Heart left ventricle (tissue), 16 donors: Measurements from ENCODE around the gene DNAJC5. TPM values are rescaled to one million over a fixed set of nuclear protein-coding genes. Genes with fewer than 3 reads are reported as not detected.
A peak's percentile ranks its signal among the peaks of the same experiment; 100 is the strongest.

ENCODE experiments used
- ATAC-seq, 4 donors: fragments of 200-7000 bp; cut with Tn5 transposase; one replicate each; pipeline ENCODE4 v1.9.1; 2020 to 2022; ENCODE audit warnings: moderate library complexity in 4 of 4, mild to moderate bottlenecking in 3 of 4, moderate number of reproducible peaks in 1 of 4
- DNase-seq, 5 donors: peaks; one replicate each; pipeline ENCODE4 v3.0.0-alpha.2; 2020
- H3K27ac ChIP-seq, 12 donors: fragments of 200-600 bp; sonication (generic) in 4 of 12; one replicate each; pipeline versions ENCODE4 v1.5.0 to v1.8.0; 2016 to 2022; ENCODE audit warnings: mild to moderate bottlenecking in 2 of 12
- H3K27me3 ChIP-seq, 9 donors: fragments of 200-600 bp; sonication (generic) in 2 of 9; one replicate each; pipeline versions ENCODE4 v1.5.1 to v1.8.0; 2016 to 2022; ENCODE audit warnings: mild to moderate bottlenecking in 3 of 9
- H3K36me3 ChIP-seq, 9 donors: fragments of 200-600 bp; sonication (generic) in 2 of 9; one replicate each; pipeline versions ENCODE4 v1.5.0 to v1.8.0; 2018 to 2022; ENCODE audit warnings: mild to moderate bottlenecking in 2 of 9
- H3K4me1 ChIP-seq, 12 donors: fragments of 200-600 bp; sonication (generic) in 4 of 12; one replicate each; pipeline versions ENCODE4 v1.5.0 to v1.8.0; 2016 to 2022; ENCODE audit warnings: mild to moderate bottlenecking in 3 of 12
- H3K4me3 ChIP-seq, 12 donors: fragments of 200-600 bp; sonication (generic) in 4 of 12; one replicate each; pipeline versions ENCODE4 v1.5.0 to v1.8.0; 2017 to 2022; ENCODE audit warnings: mild to moderate bottlenecking in 9 of 12, moderate library complexity in 4 of 12
- H3K9me3 ChIP-seq, 12 donors: fragments of 200-600 bp; sonication (generic) in 4 of 12; one replicate each; pipeline versions ENCODE4 v1.5.0 to v1.8.0; 2016 to 2022; ENCODE audit warnings: mild to moderate bottlenecking in 1 of 12
- CTCF ChIP-seq, 12 donors: fragments of 200-600 bp; sonication (generic) in 4 of 12; IDR thresholded peaks; one replicate each; pipeline versions ENCODE4 v1.5.0 to v1.8.0; 2018 to 2022; ENCODE audit warnings: antibody characterized with exemption in 12 of 12, mild to moderate bottlenecking in 5 of 12
- POLR2A ChIP-seq, 2 donors: fragments of 450-650 bp; IDR thresholded peaks; one replicate each; pipeline ENCODE4 v1.6.1; 2017; ENCODE audit warnings: antibody characterized with exemption in 2 of 2, mild to moderate bottlenecking in 2 of 2, moderate library complexity in 2 of 2
- WGBS, 4 donors: extraction: QIAGEN DNeasy Blood & Tissue Kit in 2 of 4; methylation state at CpG; one replicate each; pipeline versions ENCODE4 v1.1.5 to v1.1.7; 2013 to 2018; 5-methylcytosine and 5-hydroxymethylcytosine counted together
- intact Hi-C, 10 donors: fragments of 100-400 bp; cut with DNase I; formaldehyde crosslinking; loops; one replicate each; pipeline versions ENCODE4 v1.11.1 to v1.14.2; 2022
- polyA plus RNA-seq, 2 donors: library from polyadenylated mRNA; stranded (reverse); fragments of 200-250 nt; gene quantifications; one replicate each; pipeline ENCODE4 v1.2.3, GENCODE V29; 2013
- total RNA-seq, 9 donors: library from RNA; depleted of rRNA in 2 of 9; stranded (reverse); fragments of >200 nt in 2 of 9; fragmentation: NEBNext Ultra II Directional in 3 of 9; extraction: Animal tissue kit (Norgen Biotek cat#: 25700) in 3 of 9; gene quantifications; one replicate each; pipeline versions ENCODE4 v1.1.0 to v1.2.4, GENCODE V29; 2016 to 2023
- donor health status: ischemic (EF 13 %, LVEDD 7.1; RV severe dilation, severe dysfunction).
- donor health status: healthy with polysubstance abuse.
- donor health status: DM: no; HTN: yes; CAD: no.
- donor health status: DM: no; HTN: no; CAD: no.
- donor health status: ischemic (EF 25% LVEDD 6.9; RV normal size, moderate dysfunction).
- donor health status: ischemic (EF 25% LVEDD 5.7; RV mildly dilated, moderate dysfunction).
- donor health status: healthy.
- donor health status: DM: yes; HTN: yes; CAD: no.
- donor health status: ischemic (EF 35%, LVEDD 5.7; RV mildly dilated, moderate dysfunction).
- donor health status: nonischemic (EF 11% LVEDD 7.7; RV severe dilation, severe dysfunction).
- donor health status: DM: yes; HTN: yes; CAD: no.
- donor health status: PGD.
- donor health status: ischemic (EF 29% LVEDD 5.4; RV normal size, mild dysfunction).
- donor health status: nonischemic (EF 23%, LVEDD 6.1; RV moderate dilation, normal function).

The DNAJC5 gene
- total and polyA plus RNA-seq, 11 donors: 21.1 to 57.1 (median 46.1) TPM

DNA sequence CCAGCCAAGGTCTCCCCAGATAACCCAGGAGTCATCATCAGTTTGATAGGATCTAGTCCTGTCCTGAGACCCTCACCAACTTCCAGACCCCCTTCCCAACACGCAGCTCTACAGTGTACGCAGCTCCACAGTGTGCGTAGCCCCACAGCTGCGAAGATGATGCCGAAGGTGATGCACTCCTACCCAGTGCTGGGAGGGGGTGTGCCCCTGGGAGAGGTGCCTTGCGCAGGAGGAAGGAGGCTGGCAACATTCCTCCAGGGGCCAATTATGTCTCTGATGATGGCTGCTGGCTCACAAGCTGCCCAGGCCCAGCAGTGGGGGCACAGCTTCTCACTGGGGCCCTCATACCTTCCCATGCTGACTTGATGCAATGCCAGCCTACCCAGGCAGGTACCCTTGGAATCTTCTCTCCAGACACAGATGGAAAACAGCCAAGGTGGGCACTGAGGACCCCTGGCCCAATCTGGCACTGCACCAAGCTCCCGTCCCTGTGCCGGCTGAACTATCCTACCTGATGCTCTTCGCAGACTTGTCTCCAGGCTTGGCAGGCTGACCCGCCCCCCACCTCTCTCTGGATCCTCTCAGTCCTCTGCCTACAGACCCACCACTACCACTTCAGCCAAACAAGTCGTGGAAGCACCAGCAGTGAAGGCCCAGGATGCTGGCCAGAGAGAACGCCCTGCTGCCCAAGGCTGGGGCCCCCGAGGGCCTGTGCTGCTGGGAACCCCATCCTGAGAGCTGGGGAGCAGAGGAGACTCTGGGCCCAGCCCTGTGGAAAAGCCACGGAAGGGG is 73.4 kb downstream of the DNAJC5 start:
- Histone ChIP-seq H3K27ac (peak overlapping the region in 10 of 12 donors; percentile 29 to 86 (median 70)), H3K27me3 (no peaks in the 10 kb centered on the region), H3K4me1 (peaks cover 0 to 31% (median 23%) of the 10 kb centered on the region in 12 donors), H3K4me3 (peak overlapping the region in 10 of 12 donors; percentile 51 to 91 (median 70)), H3K36me3 (peaks cover 0 to 29% (median 14%) of the 10 kb centered on the region in 9 donors), H3K9me3 (no peaks in the 10 kb centered on the region)
- WGBS, 4 donors: 68 to 81% (median 77%) methylated on average over 6 to 14 of the region's 14 CpGs
- TF ChIP-seq CTCF (IDR thresholded peaks at IDR 0.05) (no peak), POLR2A (IDR thresholded peaks at IDR 0.05) (no peak)
- DNase-seq (peak; percentile 19 to 50 (median 24)), ATAC-seq (no peak)
- intact Hi-C loops: no loop called here

DNA sequence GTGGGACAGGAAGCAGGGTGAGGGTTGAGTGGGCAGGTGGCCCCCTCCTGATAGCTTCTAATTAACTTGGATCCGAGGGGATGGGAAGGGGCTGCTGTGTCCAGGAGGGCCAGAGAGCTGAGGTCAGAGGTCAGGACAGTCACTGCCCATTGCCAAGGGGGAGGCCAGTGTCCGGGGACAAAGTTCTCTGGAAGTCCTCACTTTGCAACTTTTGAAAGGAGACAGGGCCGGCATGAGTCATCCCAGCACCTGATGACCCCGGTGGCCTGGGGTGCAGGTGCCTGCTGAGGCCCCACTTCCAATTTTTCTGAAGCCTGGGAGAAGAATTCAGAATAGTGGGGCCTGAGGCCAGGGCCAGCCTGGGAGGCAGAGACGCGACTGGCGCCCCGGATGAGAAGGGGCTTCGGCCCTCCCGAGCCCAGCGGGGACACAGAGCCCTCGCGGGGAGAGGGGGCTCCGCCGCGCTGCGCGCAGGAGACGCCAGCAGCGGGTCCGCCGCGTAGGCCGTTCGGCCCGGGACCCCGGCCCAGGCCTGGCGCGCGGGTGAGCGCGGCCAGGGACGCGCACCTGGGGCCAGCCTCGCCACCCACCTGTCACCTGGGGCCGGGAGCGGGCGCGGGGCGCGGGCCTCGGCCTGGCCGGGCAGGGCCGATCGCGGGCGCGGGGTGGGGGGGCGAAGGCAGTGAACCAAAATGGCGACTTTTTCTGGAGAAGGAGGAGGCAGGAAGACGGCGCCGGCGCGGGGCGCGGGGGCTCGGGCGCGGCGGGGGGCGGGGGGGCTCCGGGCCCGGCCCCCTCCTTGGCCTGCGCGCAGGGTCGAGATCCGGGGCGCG is 74.2 kb downstream of the DNAJC5 start:
- Histone ChIP-seq H3K9me3 (no peaks in the 10 kb centered on the region), H3K36me3 (peaks cover 0 to 20% (median 7%) of the 10 kb centered on the region in 9 donors), H3K4me3 (peak overlapping the region; percentile 21 to 91 (median 66)), H3K27ac (peak overlapping the region in 11 of 12 donors; percentile 29 to 86 (median 68)), H3K4me1 (peaks cover 0 to 37% (median 29%) of the 10 kb centered on the region in 12 donors), H3K27me3 (no peaks in the 10 kb centered on the region)
- DNase-seq (peak; percentile 26 to 53 (median 42)), ATAC-seq (no peak)
- intact Hi-C loops: no loop called here
- WGBS, 4 donors: 1 to 3% (median 2%) methylated on average over 15 to 70 of the region's 70 CpGs
- TF ChIP-seq CTCF (IDR thresholded peaks at IDR 0.05): no peak
- no peak for TF ChIP-seq POLR2A (IDR thresholded peaks at IDR 0.05)

DNA sequence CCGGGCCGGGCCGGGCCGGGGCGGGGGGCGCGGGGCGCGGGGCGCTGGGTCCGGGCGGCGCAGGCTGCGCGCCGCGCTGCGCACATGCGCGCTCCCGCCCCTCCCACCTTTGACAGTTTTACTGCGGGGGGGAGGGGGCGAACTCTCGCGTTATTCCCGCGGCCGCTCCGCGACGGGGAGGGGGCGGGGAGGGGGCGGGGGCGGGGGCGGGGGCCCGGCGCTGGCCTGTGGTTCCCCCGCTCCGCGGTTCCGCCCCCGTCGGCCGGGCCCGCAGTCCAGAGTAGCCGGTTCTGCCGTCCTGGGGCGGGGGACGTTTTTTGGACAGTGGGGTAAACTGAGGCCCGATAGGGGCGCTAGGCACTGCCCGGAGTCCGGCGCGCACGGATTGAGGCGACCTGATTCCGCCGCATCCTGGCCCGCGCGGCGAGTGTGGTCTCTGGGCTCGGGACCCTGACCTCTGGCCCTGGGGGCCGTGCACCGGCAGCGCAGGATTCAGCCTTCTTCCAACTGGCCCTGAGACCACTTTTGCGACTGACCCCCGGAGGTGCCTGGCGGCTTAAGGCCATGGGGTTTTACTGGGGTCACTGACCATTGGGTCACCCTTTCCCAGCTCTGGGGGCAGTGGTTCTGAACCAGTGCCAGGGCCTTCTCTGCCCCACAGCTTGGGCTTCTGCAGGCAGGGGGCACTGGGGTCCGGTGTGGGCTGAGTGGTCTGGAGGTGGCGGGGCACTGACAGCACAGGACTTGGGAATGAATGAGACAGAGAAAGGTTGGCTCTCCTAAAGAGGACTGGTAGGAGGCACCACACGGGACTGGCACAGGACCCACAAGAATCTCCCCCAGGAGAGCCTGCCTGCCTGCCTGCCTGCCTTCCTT is 75.2 kb downstream of the DNAJC5 start, which contains the start of gene ZNF512B:
ZNF512B (minus strand) TSS at position 93 of the 876 bp plus-strand sequence. CDS start 1,980 bp downstream, outside the sequence.
- TF ChIP-seq CTCF (IDR thresholded peaks at IDR 0.05) (no peak), POLR2A (IDR thresholded peaks at IDR 0.05) (peak in 1 of 2 donors; percentile 19)
- peak; percentile 69 to 83 (median 75) for DNase-seq
- H3K9me3 ChIP-seq: no peaks in the 10 kb centered on the region
- ATAC-seq: peak in 2 of 4 donors; percentile 38 to 44
- WGBS, 4 donors: 4 to 29% (median 7%) methylated on average over 7 to 64 of the region's 73 CpGs
- peaks cover 0 to 16% (median 3%) of the 10 kb centered on the region in 9 donors for H3K36me3 ChIP-seq
- H3K4me3 ChIP-seq: peak within 1 kb of the TSS; percentile 31 to 91 (median 66)
- H3K27ac ChIP-seq: peak within 1 kb of the TSS in 11 of 12 donors; percentile 29 to 86 (median 70)
- intact Hi-C loops: loop anchor here (5.0 to 10.0 kb wide), 10 partner anchors 55 to 473 kb away; partner anchors contain the start of genes PTK6 (in 3 of the 10), DNAJC5 (in 2 of the 10), EEF1A2 (in 1 of the 10) and TNFRSF6B (in 1 of the 10)
- no peaks in the 10 kb centered on the region for H3K27me3 ChIP-seq
- H3K4me1 ChIP-seq: peaks cover 0 to 40% (median 30%) of the 10 kb centered on the region in 12 donors
